Measurements from ENCODE around the gene TNKS1BP1.

Gene TNKS1BP1

GRCh38 chr11:57313071-57313787 lies 11.5 kb downstream of the TNKS1BP1 start:
- Mint-ChIP-seq H3K4me3 (no peak overlapping the region), H3K9me3 (no peaks in the 10 kb centered on the region), H3K27me3 (no peaks in the 10 kb centered on the region), H3K4me1 (ENCODE audit: low read depth) (peaks cover 18% of the 10 kb centered on the region), H3K27ac (no peak overlapping the region), H3K36me3 (ENCODE audit: low read depth) (peaks cover 27% of the 10 kb centered on the region)
- DNase-seq = no peak

- Mint-ChIP-seq H3K27me3 (no peaks in the 10 kb centered on the region), H3K36me3 (ENCODE audit: low read depth) (peaks cover 31% of the 10 kb centered on the region), H3K9me3 (no peaks in the 10 kb centered on the region), H3K4me3 (no peak overlapping the region), H3K4me1 (ENCODE audit: low read depth) (peaks cover 18% of the 10 kb centered on the region), H3K27ac (no peak overlapping the region)
- DNase-seq = no peak
Measured at GRCh38 chr11:57312511-57313021, 12.2 kb downstream of the TNKS1BP1 start.

- Mint-ChIP-seq H3K4me3 (peak overlapping the region; percentile 43), H3K9me3 (no peaks in the 10 kb centered on the region), H3K4me1 (ENCODE audit: low read depth) (peaks cover 18% of the 10 kb centered on the region), H3K27ac (no peak overlapping the region), H3K27me3 (no peaks in the 10 kb centered on the region), H3K36me3 (ENCODE audit: low read depth) (peaks cover 31% of the 10 kb centered on the region)
- DNase-seq = peak; percentile 79
Measured at GRCh38 chr11:57311109-57311936, 13.4 kb downstream of the TNKS1BP1 start.

- no peak for DNase-seq
- Mint-ChIP-seq H3K4me3 (peak overlapping the region; percentile 43), H3K27me3 (no peaks in the 10 kb centered on the region), H3K9me3 (no peaks in the 10 kb centered on the region), H3K27ac (no peak overlapping the region), H3K4me1 (ENCODE audit: low read depth) (peaks cover 18% of the 10 kb centered on the region), H3K36me3 (ENCODE audit: low read depth) (peaks cover 31% of the 10 kb centered on the region)
Measured at GRCh38 chr11:57310630-57311086, 14.1 kb downstream of the TNKS1BP1 start.

- peaks cover 31% of the 10 kb centered on the region for H3K36me3 Mint-ChIP-seq (ENCODE audit: low read depth)
- DNase-seq = no peak
- no peak overlapping the region for H3K27ac Mint-ChIP-seq
- H3K4me1 Mint-ChIP-seq (ENCODE audit: low read depth) = peaks cover 18% of the 10 kb centered on the region
- H3K4me3 Mint-ChIP-seq = no peak overlapping the region
- H3K9me3 Mint-ChIP-seq = no peaks in the 10 kb centered on the region
- H3K27me3 Mint-ChIP-seq = no peaks in the 10 kb centered on the region
Measured at GRCh38 chr11:57310091-57310490, 14.7 kb downstream of the TNKS1BP1 start.

GRCh38 chr11:57309106-57310059 lies 15.4 kb downstream of the TNKS1BP1 start:
- Mint-ChIP-seq H3K27me3 (no peaks in the 10 kb centered on the region), H3K4me3 (no peak overlapping the region), H3K27ac (no peak overlapping the region), H3K9me3 (no peaks in the 10 kb centered on the region), H3K36me3 (ENCODE audit: low read depth) (peaks cover 31% of the 10 kb centered on the region), H3K4me1 (ENCODE audit: low read depth) (peaks cover 18% of the 10 kb centered on the region)
- no peak for DNase-seq

- Mint-ChIP-seq H3K36me3 (ENCODE audit: low read depth) (peaks cover 31% of the 10 kb centered on the region), H3K9me3 (no peaks in the 10 kb centered on the region), H3K27ac (no peak overlapping the region), H3K27me3 (no peaks in the 10 kb centered on the region), H3K4me3 (no peak overlapping the region), H3K4me1 (ENCODE audit: low read depth) (peaks cover 20% of the 10 kb centered on the region)
- no peak for DNase-seq
Measured at GRCh38 chr11:57308426-57309060, 16.2 kb downstream of the TNKS1BP1 start.

GRCh38 chr11:57307666-57308270 lies 17.0 kb downstream of the TNKS1BP1 start:
- H3K27me3 Mint-ChIP-seq = no peaks in the 10 kb centered on the region
- peaks cover 36% of the 10 kb centered on the region for H3K36me3 Mint-ChIP-seq (ENCODE audit: low read depth)
- no peak for DNase-seq
- no peak overlapping the region for H3K4me3 Mint-ChIP-seq
- peaks cover 20% of the 10 kb centered on the region for H3K4me1 Mint-ChIP-seq (ENCODE audit: low read depth)
- no peak overlapping the region for H3K27ac Mint-ChIP-seq
- H3K9me3 Mint-ChIP-seq = no peaks in the 10 kb centered on the region

- H3K4me1 Mint-ChIP-seq (ENCODE audit: low read depth) = peaks cover 16% of the 10 kb centered on the region
- H3K27ac Mint-ChIP-seq = no peak overlapping the region
- H3K9me3 Mint-ChIP-seq = no peaks in the 10 kb centered on the region
- H3K4me3 Mint-ChIP-seq = no peak overlapping the region
- H3K27me3 Mint-ChIP-seq = no peaks in the 10 kb centered on the region
- H3K36me3 Mint-ChIP-seq (ENCODE audit: low read depth) = peaks cover 36% of the 10 kb centered on the region
- no peak for DNase-seq
Measured at GRCh38 chr11:57306940-57307565, 17.7 kb downstream of the TNKS1BP1 start.

- no peak overlapping the region for H3K4me3 Mint-ChIP-seq
- H3K27me3 Mint-ChIP-seq = no peaks in the 10 kb centered on the region
- H3K36me3 Mint-ChIP-seq (ENCODE audit: low read depth) = peaks cover 42% of the 10 kb centered on the region
- no peak for DNase-seq
- H3K27ac Mint-ChIP-seq = no peak overlapping the region
- H3K9me3 Mint-ChIP-seq = no peaks in the 10 kb centered on the region
- H3K4me1 Mint-ChIP-seq (ENCODE audit: low read depth) = peaks cover 9% of the 10 kb centered on the region
Measured at GRCh38 chr11:57306161-57306876, 18.4 kb downstream of the TNKS1BP1 start.

- Mint-ChIP-seq H3K27ac (no peak overlapping the region), H3K4me3 (no peak overlapping the region), H3K27me3 (no peaks in the 10 kb centered on the region), H3K4me1 (ENCODE audit: low read depth) (peaks cover 3% of the 10 kb centered on the region), H3K9me3 (no peaks in the 10 kb centered on the region), H3K36me3 (ENCODE audit: low read depth) (peaks cover 50% of the 10 kb centered on the region)
- no peak for DNase-seq
Measured at GRCh38 chr11:57305523-57305922, 19.2 kb downstream of the TNKS1BP1 start.

GRCh38 chr11:57303990-57304579 lies 20.7 kb downstream of the TNKS1BP1 start:
- Mint-ChIP-seq H3K27me3 (no peaks in the 10 kb centered on the region), H3K4me1 (ENCODE audit: low read depth) (peaks cover 2% of the 10 kb centered on the region), H3K36me3 (ENCODE audit: low read depth) (peaks cover 52% of the 10 kb centered on the region), H3K9me3 (peaks cover 7% of the 10 kb centered on the region), H3K27ac (no peak overlapping the region), H3K4me3 (no peak overlapping the region)
- DNase-seq = no peak

Data from activated T-cell treated with anti-CD3 and anti-CD28 coated beads, Interleukin-2, amount 50 U/mL, for 24 hours (primary cell).